T-helper 22 cell (primary cell): Measurements from ENCODE around the gene ATP2A2.
"Not testable (repeated sequence)": the region's sequence is repeated elsewhere in the genome, so short reads cannot be mapped to it uniquely, and the experiment has no call there.

Source experiments
- DNase-seq: peaks from one replicate; pipeline ENCODE4 v3.0.0-alpha.2; 2020; ENCODE audit warnings: low read depth

ATP2A2 gene

GRCh38 chr12:110343736-110344555 is 62.9 kb downstream of the ATP2A2 start:
- no peak for DNase-seq

DNA sequence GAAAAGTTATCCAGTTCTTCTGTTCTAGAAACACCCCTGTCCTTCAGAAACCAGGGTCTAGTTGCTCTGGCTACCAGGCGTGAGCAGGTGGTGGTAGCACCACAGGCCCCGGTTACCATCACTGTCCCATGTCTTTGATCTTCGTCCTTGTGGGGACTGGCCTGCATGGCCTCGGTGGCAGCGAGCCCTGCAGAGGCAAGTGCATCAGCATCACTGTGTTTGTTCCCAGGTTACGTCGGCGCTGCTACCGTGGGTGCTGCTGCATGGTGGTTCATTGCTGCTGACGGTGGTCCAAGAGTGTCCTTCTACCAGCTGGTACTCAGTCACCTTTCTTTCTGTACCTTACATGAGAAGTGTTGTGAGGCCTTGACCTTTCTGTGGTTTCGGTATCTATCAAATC is 63.6 kb downstream of the ATP2A2 start:
- no peak for DNase-seq

DNA sequence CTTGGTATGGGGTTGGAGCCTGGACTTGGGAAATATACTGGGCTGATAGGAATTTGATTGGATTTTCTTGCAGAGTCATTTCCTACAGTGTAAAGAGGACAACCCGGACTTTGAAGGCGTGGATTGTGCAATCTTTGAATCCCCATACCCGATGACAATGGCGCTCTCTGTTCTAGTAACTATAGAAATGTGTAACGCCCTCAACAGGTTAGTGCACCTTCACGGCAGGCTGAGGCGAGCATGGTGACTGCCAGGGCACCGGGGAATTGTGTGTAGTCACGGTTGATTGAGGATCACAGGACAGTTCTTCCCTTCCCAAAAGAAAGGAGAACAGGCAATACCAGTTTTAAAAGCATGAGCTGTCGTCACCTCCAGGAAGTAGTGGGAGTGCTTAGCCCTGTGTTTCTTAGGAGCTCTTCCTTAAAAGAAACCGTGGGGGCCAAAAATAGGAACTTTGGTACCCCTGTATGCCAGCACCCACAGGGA is 64.2 kb downstream of the ATP2A2 start:
- DNase-seq, result no peak

- no peak for DNase-seq
Observed at GRCh38 chr12:110345963-110346362, 64.9 kb downstream of the ATP2A2 start.

DNA sequence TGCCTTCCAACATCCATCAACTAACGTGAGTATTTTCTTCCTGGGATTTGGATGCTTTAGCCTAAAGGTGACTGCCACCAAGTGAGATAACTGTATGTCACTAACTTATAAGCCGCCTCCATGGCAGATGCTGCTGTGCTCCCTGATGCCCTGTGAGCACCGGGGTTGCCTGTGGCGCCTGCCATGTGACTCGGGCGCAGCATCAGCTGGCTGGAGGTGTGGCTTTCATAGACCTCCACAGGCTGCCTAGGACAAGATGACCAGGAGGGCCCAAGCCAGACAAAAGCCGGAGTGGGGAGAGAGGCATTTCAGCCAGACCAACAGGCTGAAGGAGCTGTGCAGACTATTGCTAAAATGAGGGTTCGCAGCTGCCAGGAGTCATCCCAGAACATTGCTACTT is 66.7 kb downstream of the ATP2A2 start:
- no peak for DNase-seq

- no peak for DNase-seq
Observed at GRCh38 chr12:110348431-110349059, 67.5 kb downstream of the ATP2A2 start.

DNA sequence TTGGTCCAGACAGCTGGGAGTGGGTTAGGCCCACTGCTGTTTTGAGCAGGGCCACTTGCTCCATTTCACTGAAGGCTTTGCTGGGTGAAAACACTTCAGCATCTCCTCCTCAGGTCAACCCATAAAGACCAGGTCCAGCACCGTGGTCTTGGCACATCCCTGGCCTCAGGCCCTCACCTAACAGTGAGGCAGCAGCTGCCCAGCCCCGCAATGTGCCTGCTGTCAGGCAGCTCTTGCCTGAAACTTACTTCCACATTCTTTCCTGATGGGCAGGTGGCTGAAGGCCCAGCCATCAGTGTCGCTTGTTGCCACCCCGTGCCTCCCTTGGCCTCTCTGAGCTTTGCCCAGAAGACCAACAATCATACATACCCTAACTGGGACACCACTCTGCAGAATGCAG is 68.0 kb downstream of the ATP2A2 start:
- no peak for DNase-seq

DNA sequence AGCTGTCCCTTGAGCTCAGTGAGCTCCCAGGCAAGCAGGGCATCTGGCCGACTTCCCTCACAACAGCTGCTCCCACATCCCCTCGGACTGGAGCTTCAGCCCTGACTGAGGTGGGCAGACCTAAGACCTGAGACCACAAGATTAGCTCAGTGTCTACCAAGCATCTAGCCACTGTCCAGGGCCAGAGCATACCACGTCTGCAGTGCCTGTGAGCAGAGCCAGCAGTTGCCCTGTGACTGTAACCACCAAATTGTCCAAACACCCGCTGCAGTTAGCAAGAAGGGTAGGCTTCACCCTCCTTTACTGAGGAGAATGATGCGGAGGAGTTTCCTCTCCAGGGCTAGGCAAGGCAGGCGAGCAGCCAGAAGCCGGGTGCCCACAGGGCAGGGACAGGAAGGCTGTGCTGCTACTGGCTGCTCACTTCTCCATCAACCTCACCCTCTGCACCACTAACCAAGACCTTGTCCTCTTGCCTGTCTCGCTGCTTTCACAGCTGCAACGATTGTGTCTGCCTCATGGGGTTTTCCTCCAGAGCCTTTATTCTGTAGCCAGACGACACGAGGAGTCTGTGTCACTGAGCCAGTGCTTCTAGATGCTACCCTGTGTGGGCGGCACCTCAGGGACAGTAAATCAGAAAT is 68.6 kb downstream of the ATP2A2 start:
- DNase-seq, result no peak

DNA sequence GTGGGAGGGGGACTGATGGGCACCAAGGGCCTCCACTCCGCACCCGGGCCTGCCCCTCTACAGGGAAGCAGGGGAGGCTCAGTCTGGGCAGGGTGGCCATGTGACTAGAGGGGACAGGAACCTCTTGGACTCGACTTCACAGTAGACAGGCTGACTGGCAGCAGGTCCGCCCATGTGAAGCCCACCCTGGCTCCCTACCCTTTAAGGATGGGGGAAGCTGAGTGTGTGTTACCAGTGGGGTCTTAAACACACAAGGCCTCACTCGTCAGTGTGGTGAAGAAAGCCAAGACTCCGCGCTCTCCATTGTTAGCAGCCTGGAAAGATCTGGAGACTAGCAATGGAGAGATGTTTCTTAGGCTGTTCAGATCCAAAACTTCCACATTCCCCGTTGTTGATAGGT is 70.1 kb downstream of the ATP2A2 start:
- no peak for DNase-seq

GRCh38 chr12:110352401-110352800 is 71.4 kb downstream of the ATP2A2 start:
- no peak for DNase-seq

GRCh38 chr12:110353211-110353965 is 72.3 kb downstream of the ATP2A2 start:
- DNase-seq, result no peak

DNA sequence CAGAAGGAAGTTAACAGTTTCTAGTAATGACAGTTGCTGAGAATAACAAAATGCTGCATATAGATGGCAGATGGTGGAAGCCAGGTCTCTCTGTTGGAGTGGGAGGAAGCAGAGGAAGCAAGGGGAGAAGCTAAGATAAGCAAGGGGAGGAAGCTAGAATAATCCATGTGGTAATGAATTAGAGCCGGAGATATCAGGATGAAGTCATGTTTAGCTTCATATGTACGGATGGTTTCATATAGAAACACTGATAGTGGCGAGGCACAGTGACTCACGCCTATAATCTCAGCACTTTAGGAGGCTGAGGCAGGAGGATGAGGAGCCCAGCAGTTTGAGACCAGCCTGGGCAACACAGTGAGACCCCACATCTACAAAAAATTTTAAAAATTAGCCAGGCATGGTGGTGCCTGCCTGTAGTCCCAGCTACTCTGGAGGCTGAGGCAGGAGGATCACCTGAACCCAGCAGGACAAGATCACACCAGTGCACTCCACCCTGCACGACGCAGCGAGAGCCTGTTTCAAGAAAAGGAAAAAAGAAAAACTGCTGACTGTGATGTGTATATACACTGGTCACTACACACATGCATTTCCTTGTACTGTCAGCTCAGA is 73.2 kb downstream of the ATP2A2 start:
- no peak for DNase-seq

DNA sequence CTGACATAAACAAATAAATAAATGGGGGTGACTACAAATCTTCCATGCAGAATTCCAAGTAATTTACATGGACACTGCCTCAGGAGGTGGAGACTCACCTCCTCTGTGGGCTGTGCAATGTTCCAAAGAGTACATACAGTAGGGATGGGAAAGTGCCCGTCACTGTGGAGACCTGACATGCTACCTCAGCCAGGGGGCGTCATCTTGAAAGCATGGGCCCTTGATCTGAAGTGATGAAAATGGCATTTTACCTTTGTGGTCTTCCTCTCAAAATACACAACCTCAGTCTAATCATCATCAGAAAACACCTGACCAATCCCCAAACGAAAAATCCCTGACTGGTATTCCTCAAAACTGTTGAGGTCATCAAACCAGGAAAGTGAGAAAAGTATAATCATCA is 74.0 kb downstream of the ATP2A2 start:
- no peak for DNase-seq

- not testable (repeated sequence) for DNase-seq
Observed at GRCh38 chr12:110358384-110359097, 77.5 kb downstream of the ATP2A2 start.

DNA sequence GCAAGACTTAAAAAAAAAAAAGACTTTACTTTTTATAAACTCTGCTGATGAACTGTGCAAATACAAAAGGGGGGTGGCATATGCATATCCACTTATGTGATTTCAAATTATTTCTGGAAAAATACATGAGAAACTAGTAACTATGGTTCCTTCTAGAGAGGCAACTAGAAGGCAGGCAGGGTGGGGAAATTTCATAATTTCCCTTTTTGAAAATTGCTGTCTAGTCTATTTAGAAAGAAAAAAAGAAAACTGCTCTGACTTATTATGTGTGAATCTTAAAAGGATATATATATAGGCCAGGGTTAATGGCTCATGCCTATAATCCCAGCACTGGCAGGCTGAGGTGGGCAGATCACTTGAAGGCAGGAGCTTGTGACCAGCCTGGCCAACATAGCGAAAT is 80.2 kb downstream of the ATP2A2 start:
- no peak for DNase-seq

GRCh38 chr12:110365489-110366320 is 84.7 kb downstream of the ATP2A2 start:
- no peak for DNase-seq

DNA sequence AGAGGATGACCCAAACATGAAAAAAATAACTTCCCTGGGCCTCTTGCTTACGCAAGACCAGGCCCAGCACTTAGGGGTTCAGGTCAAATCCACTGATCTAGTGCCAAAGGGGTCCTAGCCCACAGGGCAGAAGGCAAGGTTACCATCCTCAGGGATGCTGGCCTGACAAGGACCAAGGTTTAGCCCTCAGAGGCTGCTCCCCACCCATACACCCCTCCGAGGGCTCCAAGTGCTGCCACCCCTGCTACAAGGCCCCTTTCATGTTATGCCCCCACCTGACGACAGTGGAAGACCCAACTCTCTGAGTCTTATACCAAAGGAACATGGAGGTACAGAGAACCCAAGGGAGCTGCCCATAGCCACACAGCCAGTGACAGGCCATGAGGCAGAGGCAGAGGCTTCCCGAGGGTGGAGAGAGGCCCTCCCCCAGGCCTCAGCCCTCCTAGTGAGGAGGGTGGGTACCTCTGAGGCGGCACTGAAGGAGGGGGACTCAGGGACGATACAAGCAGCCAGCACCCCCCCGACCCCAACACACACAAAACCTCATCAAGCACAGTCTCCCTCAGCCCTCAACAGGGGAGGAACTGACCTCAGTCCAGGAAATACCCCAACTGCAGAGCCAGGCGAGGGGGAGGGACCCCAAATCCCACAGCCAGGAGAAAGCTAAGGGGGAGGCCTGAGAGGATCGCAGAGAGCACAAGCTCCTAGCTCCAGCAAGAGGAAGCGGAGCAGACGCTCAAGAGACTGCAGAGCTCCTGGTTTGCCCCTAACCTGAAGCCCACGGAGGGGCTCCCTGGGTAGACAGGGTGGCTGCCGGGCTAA is 85.5 kb downstream of the ATP2A2 start:
- DNase-seq, result no peak

DNA sequence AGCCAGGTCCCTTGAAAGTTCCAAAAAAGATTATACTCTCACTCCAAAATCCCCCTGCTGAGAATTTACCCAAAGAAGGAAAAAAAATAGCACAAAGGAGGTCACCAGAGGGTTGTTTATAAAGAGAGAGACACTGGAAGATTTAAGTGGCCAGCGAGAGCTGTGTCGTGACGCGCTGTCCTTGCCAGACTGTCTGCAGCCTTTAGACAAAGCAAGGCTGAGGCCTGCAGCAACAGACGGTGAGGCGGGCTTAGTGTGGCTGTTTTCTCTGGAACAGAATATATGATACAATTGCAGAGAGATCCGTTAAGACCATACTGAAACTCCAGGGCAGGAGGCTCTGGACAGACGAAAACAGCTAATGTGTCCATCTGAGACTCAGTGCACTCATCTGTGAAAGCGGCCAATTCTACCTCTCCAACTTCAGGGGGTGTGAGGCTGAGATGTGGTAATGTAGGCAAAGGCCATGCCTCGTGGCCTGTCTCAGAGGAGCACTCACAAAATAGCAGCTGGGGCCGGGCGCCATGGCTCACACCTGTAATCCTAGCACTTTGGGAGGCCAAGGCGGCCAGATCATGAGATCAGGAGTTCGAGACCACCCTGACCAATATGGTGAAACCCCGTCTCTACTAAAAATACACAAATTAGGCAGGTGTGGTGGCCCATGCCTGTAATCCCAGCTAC is 86.3 kb downstream of the ATP2A2 start:
- no peak for DNase-seq

GRCh38 chr12:110369992-110370391 is 88.9 kb downstream of the ATP2A2 start:
- no peak for DNase-seq
